ENCODE measurements around the gene NUP98.
A peak's percentile ranks its signal among the peaks of the same experiment; 100 is the strongest.
"Not testable (repeated sequence)": the region's sequence is repeated elsewhere in the genome, so short reads cannot be mapped to it uniquely, and the experiment has no call there.

NUP98 gene

GRCh38 chr11:3645552-3645951 is 151.8 kb downstream of the NUP98 start:
- DNase-seq (ENCODE audit: low read depth, low spot score), result no peak
- no peak overlapping the region for H3K4me3 ChIP-seq (ENCODE audit: low read depth, low read length)
- POLR2A ChIA-PET, result no interaction called here
- CTCF ChIA-PET, result no interaction called here
- TF ChIP-seq, protein P1, sequence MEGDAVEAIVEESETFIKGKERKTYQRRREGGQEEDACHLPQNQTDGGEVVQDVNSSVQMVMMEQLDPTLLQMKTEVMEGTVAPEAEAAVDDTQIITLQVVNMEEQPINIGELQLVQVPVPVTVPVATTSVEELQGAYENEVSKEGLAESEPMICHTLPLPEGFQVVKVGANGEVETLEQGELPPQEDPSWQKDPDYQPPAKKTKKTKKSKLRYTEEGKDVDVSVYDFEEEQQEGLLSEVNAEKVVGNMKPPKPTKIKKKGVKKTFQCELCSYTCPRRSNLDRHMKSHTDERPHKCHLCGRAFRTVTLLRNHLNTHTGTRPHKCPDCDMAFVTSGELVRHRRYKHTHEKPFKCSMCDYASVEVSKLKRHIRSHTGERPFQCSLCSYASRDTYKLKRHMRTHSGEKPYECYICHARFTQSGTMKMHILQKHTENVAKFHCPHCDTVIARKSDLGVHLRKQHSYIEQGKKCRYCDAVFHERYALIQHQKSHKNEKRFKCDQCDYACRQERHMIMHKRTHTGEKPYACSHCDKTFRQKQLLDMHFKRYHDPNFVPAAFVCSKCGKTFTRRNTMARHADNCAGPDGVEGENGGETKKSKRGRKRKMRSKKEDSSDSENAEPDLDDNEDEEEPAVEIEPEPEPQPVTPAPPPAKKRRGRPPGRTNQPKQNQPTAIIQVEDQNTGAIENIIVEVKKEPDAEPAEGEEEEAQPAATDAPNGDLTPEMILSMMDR (IDR thresholded peaks at IDR 0.05; ENCODE audit: insufficient read depth, low read length, missing control alignments), result no peak

GRCh38 chr11:3644817-3645235 is 152.5 kb downstream of the NUP98 start, which contains the start of gene ART1:
Gene ART1 (plus strand): TSS chr11:3645128. CDS start chr11:3659214, 14,086 bp downstream.
- no peak for DNase-seq (ENCODE audit: low read depth, low spot score)
- ChIA-PET POLR2A (no interaction called here), CTCF (no interaction called here)
- H3K4me3 ChIP-seq (ENCODE audit: low read depth, low read length), result no peak within 1 kb of the TSS
- TF ChIP-seq, protein P1 (IDR thresholded peaks at IDR 0.05; ENCODE audit: insufficient read depth, low read length, missing control alignments), result no peak

DNA sequence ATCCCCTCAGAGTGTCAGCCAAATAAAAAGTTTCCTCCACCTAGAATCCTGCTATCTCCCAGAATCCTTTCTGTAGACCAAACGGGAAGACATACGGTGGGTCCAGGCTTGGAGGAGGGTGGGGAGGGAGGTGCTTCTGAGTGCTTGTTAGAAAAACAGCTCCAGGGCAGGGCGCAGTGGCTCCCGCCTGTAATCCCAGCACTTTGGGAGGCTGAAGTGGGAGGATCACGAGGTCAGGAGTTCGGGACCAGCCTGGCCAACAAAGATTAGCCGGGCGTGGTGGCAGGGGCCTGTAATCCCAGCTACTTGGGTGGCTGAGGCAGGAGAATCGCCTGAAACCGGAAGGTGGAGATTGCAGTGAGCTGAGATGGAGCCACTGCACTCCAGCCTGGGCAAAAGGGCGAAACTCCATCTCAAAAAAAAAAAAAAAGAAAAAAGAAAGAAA is 154.2 kb downstream of the NUP98 start:
- not testable (repeated sequence) for H3K4me3 ChIP-seq (ENCODE audit: low read depth, low read length); DNase-seq (ENCODE audit: low read depth, low spot score)
- ChIA-PET POLR2A (interaction anchor here (1.1 kb wide), 1 partner anchor 16 kb away, joined by 3 read pairs; no protein-coding TSS in a partner anchor), CTCF (interaction anchor here (1.4 kb wide), 1 partner anchor 12 kb away, joined by 3 read pairs; no protein-coding TSS in a partner anchor)

GRCh38 chr11:3642071-3642951 is 155.0 kb downstream of the NUP98 start:
- H3K4me3 ChIP-seq (ENCODE audit: low read depth, low read length), result peak overlapping the region; percentile 58
- TF ChIP-seq, protein P1 (IDR thresholded peaks at IDR 0.05; ENCODE audit: insufficient read depth, low read length, missing control alignments), result no peak
- POLR2A ChIA-PET, result no interaction called here
- no peak for DNase-seq (ENCODE audit: low read depth, low spot score)
- CTCF ChIA-PET, result interaction anchor here (1.4 kb wide), 1 partner anchor 11 kb away, joined by 3 read pairs; no protein-coding TSS in a partner anchor

GRCh38 chr11:3641701-3642070 is 155.7 kb downstream of the NUP98 start, which contains the start of gene ART5:
Gene ART5 (minus strand): TSS chr11:3641992. CDS start chr11:3641862, 130 bp downstream.
- TF ChIP-seq, protein P1 (IDR thresholded peaks at IDR 0.05; ENCODE audit: insufficient read depth, low read length, missing control alignments), result no peak
- ChIA-PET CTCF (no interaction called here), POLR2A (no interaction called here)
- DNase-seq (ENCODE audit: low read depth, low spot score), result no peak
- H3K4me3 ChIP-seq (ENCODE audit: low read depth, low read length), result peak within 1 kb of the TSS; percentile 58

- ChIA-PET POLR2A (no interaction called here), CTCF (no interaction called here)
- H3K4me3 ChIP-seq (ENCODE audit: low read depth, low read length), result no peak overlapping the region
- no peak for DNase-seq (ENCODE audit: low read depth, low spot score)
- TF ChIP-seq, protein P1 (IDR thresholded peaks at IDR 0.05; ENCODE audit: insufficient read depth, low read length, missing control alignments), result no peak
Measured at GRCh38 chr11:3641191-3641590, 156.2 kb downstream of the NUP98 start.
